DMS 273 treated with DMSO at 0.1 percent for 48 hours (cell line): ENCODE data around the gene HCN1.
"Not testable (repeated sequence)": the region's sequence is repeated elsewhere in the genome, so short reads cannot be mapped to it uniquely, and the experiment has no call there.

Experiments
- DNase-seq: peaks from one replicate; lab custom pipeline; 2025; lab: John Stamatoyannopoulos, UW

HCN1 gene

GRCh38 chr5:45417285-45417998 lies 278.7 kb downstream of the HCN1 start:
- DNase-seq: no peak

- DNase-seq: no peak
Observed at GRCh38 chr5:45414620-45415573, 281.3 kb downstream of the HCN1 start.

- no peak for DNase-seq
Observed at GRCh38 chr5:45411971-45412612, 284.1 kb downstream of the HCN1 start.

- DNase-seq: no peak
Observed at GRCh38 chr5:45410304-45410995, 285.7 kb downstream of the HCN1 start.

GRCh38 chr5:45408067-45408466 lies 288.1 kb downstream of the HCN1 start:
- no peak for DNase-seq

GRCh38 chr5:45402804-45403455 lies 293.2 kb downstream of the HCN1 start:
- DNase-seq: no peak

- no peak for DNase-seq
Observed at GRCh38 chr5:45399041-45399440, 297.1 kb downstream of the HCN1 start.

GRCh38 chr5:45385321-45386058 lies 310.7 kb downstream of the HCN1 start:
- DNase-seq: no peak

- no peak for DNase-seq
Observed at GRCh38 chr5:45383985-45384384, 312.2 kb downstream of the HCN1 start.

- no peak for DNase-seq
Observed at GRCh38 chr5:45382583-45382982, 313.6 kb downstream of the HCN1 start.

GRCh38 chr5:45376417-45376816 lies 319.8 kb downstream of the HCN1 start:
- no peak for DNase-seq

- no peak for DNase-seq
Observed at GRCh38 chr5:45372629-45373028, 323.6 kb downstream of the HCN1 start.

- DNase-seq: not testable (repeated sequence)
Observed at GRCh38 chr5:45371423-45371822, 324.8 kb downstream of the HCN1 start.

- DNase-seq: no peak
Observed at GRCh38 chr5:45355189-45355992, 340.8 kb downstream of the HCN1 start.

- DNase-seq: no peak
Observed at GRCh38 chr5:45336464-45336863, 359.7 kb downstream of the HCN1 start.

GRCh38 chr5:45335978-45336377 lies 360.2 kb downstream of the HCN1 start:
- DNase-seq: no peak

- no peak for DNase-seq
Observed at GRCh38 chr5:45335346-45335745, 360.8 kb downstream of the HCN1 start.

GRCh38 chr5:45334939-45335338 lies 361.2 kb downstream of the HCN1 start:
- no peak for DNase-seq

GRCh38 chr5:45312627-45313026 lies 383.6 kb downstream of the HCN1 start:
- not testable (repeated sequence) for DNase-seq

GRCh38 chr5:45295231-45295630 lies 400.9 kb downstream of the HCN1 start:
- DNase-seq: no peak
